ENCODE data around the gene ITGA6. TPM values are rescaled to one million over a fixed set of nuclear protein-coding genes. Genes with fewer than 3 reads are reported as not detected.

The ITGA6 gene
- total and polyA plus RNA-seq, 7 donors, result 16.4 to 46.5 (median 25.9) TPM

- Histone ChIP-seq H3K4me3 (no peak overlapping the region), H3K36me3 (ENCODE audit: insufficient read depth in 1 of 2, low read depth in 1 of 2) (peaks cover 0 to 62% of the 10 kb centered on the region in 2 donors), H3K27me3 (ENCODE audit: insufficient read depth in 3 of 3, low read length in 2 of 3) (no peaks in the 10 kb centered on the region), H3K4me1 (peaks cover 4% of the 10 kb centered on the region), H3K9me3 (no peaks in the 10 kb centered on the region), H3K27ac (no peak overlapping the region)
- intact Hi-C loops (cut with DNase I), result no loop called here
- 43 to 56% (median 54%) methylated on average over 12 of the region's 12 CpGs for WGBS, 3 donors
- ATAC-seq (peak; percentile 28 to 75 (median 63)), DNase-seq (peak; percentile 40 to 70)
- TF ChIP-seq CTCF (IDR thresholded peaks at IDR 0.05), result no peak
These were observed 53.2 kb downstream of the ITGA6 start for GRCh38 chr2:172480301-172481218.

GRCh38 chr2:172481507-172482262, 54.3 kb downstream of the ITGA6 start:
- intact Hi-C loops (cut with DNase I), result no loop called here
- H3K27me3 ChIP-seq (ENCODE audit: insufficient read depth in 3 of 3, low read length in 2 of 3), result no peaks in the 10 kb centered on the region
- peaks cover 4% of the 10 kb centered on the region for H3K4me1 ChIP-seq
- no peak for TF ChIP-seq CTCF (IDR thresholded peaks at IDR 0.05)
- DNase-seq (no peak), ATAC-seq (no peak)
- H3K27ac ChIP-seq, result no peak overlapping the region
- peaks cover 2 to 63% of the 10 kb centered on the region in 2 donors for H3K36me3 ChIP-seq (ENCODE audit: insufficient read depth in 1 of 2, low read depth in 1 of 2)
- whole genome bisulfite sequencing, 3 donors, result 72 to 82% (median 77%) methylated on average over 7 of the region's 7 CpGs
- no peak overlapping the region for H3K4me3 ChIP-seq
- H3K9me3 ChIP-seq, result no peaks in the 10 kb centered on the region

- WGBS, 3 donors, result 45 to 60% (median 53%) methylated on average over 4 of the region's 4 CpGs
- peaks cover 8 to 71% of the 10 kb centered on the region in 2 donors for H3K36me3 ChIP-seq (ENCODE audit: insufficient read depth in 1 of 2, low read depth in 1 of 2)
- H3K4me1 ChIP-seq, result peaks cover 4% of the 10 kb centered on the region
- no peaks in the 10 kb centered on the region for H3K27me3 ChIP-seq (ENCODE audit: insufficient read depth in 3 of 3, low read length in 2 of 3)
- intact Hi-C loops (cut with DNase I), result no loop called here
- no peak for ATAC-seq
- H3K4me3 ChIP-seq, result no peak overlapping the region
- H3K27ac ChIP-seq, result no peak overlapping the region
- H3K9me3 ChIP-seq, result no peaks in the 10 kb centered on the region
- TF ChIP-seq CTCF (IDR thresholded peaks at IDR 0.05), result peak; percentile 21
- DNase-seq, result no peak
These were observed 56.9 kb downstream of the ITGA6 start for GRCh38 chr2:172484253-172484652.

- Histone ChIP-seq H3K4me3 (no peak overlapping the region), H3K27ac (no peak overlapping the region), H3K4me1 (peaks cover 4% of the 10 kb centered on the region), H3K27me3 (ENCODE audit: insufficient read depth in 3 of 3, low read length in 2 of 3) (no peaks in the 10 kb centered on the region), H3K9me3 (no peaks in the 10 kb centered on the region), H3K36me3 (ENCODE audit: insufficient read depth in 1 of 2, low read depth in 1 of 2) (peaks cover 12 to 71% of the 10 kb centered on the region in 2 donors)
- WGBS, 3 donors, result 90 to 99% (median 91%) methylated on average over 2 of the region's 2 CpGs
- TF ChIP-seq CTCF (IDR thresholded peaks at IDR 0.05), result peak; percentile 2
- DNase-seq (no peak), ATAC-seq (no peak)
- intact Hi-C loops (cut with DNase I), result no loop called here
These were observed 57.3 kb downstream of the ITGA6 start for GRCh38 chr2:172484706-172485105.

All from psoas muscle (tissue), 8 donors.